ENCODE results near the gene SIM2.

Gene SIM2

GRCh38 chr21:36796070-36796469, 97.2 kb downstream of the SIM2 start:
- peaks cover 3 to 14% of the 10 kb centered on the region in 2 donors for H3K9me3 ChIP-seq (ENCODE audit: control insufficient read depth in 2 of 2, low read length in 2 of 2)
- H3K4me3 ChIP-seq (ENCODE audit: low read length in 2 of 2), result no peak overlapping the region
- H3K27ac ChIP-seq (ENCODE audit: low read depth in 2 of 2, low read length in 2 of 2), result no peak overlapping the region
- no peaks in the 10 kb centered on the region for H3K4me1 ChIP-seq (ENCODE audit: control insufficient read depth in 2 of 2, insufficient read depth in 2 of 2, low read length in 2 of 2)
- no peaks in the 10 kb centered on the region for H3K36me3 ChIP-seq (ENCODE audit: control insufficient read depth in 2 of 2, insufficient read depth in 2 of 2, low read length in 2 of 2)
- H3K27me3 ChIP-seq (ENCODE audit: control insufficient read depth in 2 of 2, insufficient read depth in 2 of 2, low read length in 2 of 2), result no peaks in the 10 kb centered on the region
- no peak overlapping the region for H3K9ac ChIP-seq (ENCODE audit: low read depth in 1 of 2, low read length in 2 of 2)

DNA sequence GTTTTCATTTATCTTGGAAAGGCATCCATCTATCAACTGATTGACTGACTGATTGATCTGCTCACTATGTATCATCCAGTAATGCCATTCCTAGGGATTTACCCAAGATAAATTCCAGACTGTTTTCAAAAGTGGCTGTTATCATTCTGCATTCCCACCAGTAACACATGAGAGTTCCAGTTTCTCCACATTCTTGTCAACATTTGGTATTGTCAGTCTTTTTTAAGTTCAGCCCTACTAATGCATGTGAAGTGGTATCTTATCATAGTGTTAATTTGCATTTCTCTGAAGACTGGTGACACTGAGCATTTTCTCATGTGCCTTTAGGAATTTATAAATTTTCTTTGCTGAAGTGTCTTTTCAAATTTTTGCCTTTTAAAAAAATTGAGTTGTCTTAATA, 99.6 kb downstream of the SIM2 start:
- no peaks in the 10 kb centered on the region for H3K36me3 ChIP-seq (ENCODE audit: control insufficient read depth in 2 of 2, insufficient read depth in 2 of 2, low read length in 2 of 2)
- H3K9me3 ChIP-seq (ENCODE audit: control insufficient read depth in 2 of 2, low read length in 2 of 2), result peaks cover 3 to 14% of the 10 kb centered on the region in 2 donors
- no peak overlapping the region for H3K4me3 ChIP-seq (ENCODE audit: low read length in 2 of 2)
- H3K27ac ChIP-seq (ENCODE audit: low read depth in 2 of 2, low read length in 2 of 2), result no peak overlapping the region
- no peaks in the 10 kb centered on the region for H3K27me3 ChIP-seq (ENCODE audit: control insufficient read depth in 2 of 2, insufficient read depth in 2 of 2, low read length in 2 of 2)
- H3K4me1 ChIP-seq (ENCODE audit: control insufficient read depth in 2 of 2, insufficient read depth in 2 of 2, low read length in 2 of 2), result no peaks in the 10 kb centered on the region
- H3K9ac ChIP-seq (ENCODE audit: low read depth in 1 of 2, low read length in 2 of 2), result no peak overlapping the region
